WTC11 (cell line): ENCODE results near the gene EFCC1. TPM values are rescaled to one million over a fixed set of nuclear protein-coding genes. Genes with fewer than 3 reads are reported as not detected.

Experiments
- ATAC-seq: fragments of 200-7000 bp; cut with Tn5 transposase; 2 replicates; pipeline ENCODE4 v1.10.0; 2021; ENCODE audit warnings: mild to moderate bottlenecking, moderate library complexity
- CTCF ChIA-PET: fragments of 300-600 bp; sonication (Branson Sonifier 250); formaldehyde crosslinking; loops from one replicate; lab custom pipeline; 2021; ENCODE audit warnings: antibody characterized with exemption; lab: Charles Lee
- POLR2A ChIA-PET: fragments of 350-600 bp; sonication (Branson Sonifier 250); formaldehyde crosslinking; loops from one replicate; lab custom pipeline; 2021; ENCODE audit warnings: antibody characterized with exemption; lab: Charles Lee
- DNase-seq: peaks from one replicate; pipeline ENCODE4 v3.0.0; 2021; ENCODE audit warnings: low spot score
- H3K27ac Mint-ChIP-seq: 2 replicates; pipeline ENCODE4 v1.8.0; 2021; ENCODE audit warnings: mixed read lengths
- H3K27me3 Mint-ChIP-seq: 2 replicates; pipeline ENCODE4 v1.8.0; 2021; ENCODE audit warnings: low read depth, mild to moderate bottlenecking, moderate library complexity, mixed read lengths
- H3K36me3 Mint-ChIP-seq: 2 replicates; pipeline ENCODE4 v1.8.0; 2021; ENCODE audit warnings: mixed read lengths
- H3K4me1 Mint-ChIP-seq: 2 replicates; pipeline ENCODE4 v1.8.0; 2022; ENCODE audit warnings: mixed read lengths
- H3K4me3 Mint-ChIP-seq: 2 replicates; pipeline ENCODE4 v1.8.0; 2021; ENCODE audit warnings: mild to moderate bottlenecking, moderate library complexity, mixed read lengths
- H3K9me3 Mint-ChIP-seq: 2 replicates; pipeline ENCODE4 v1.8.0; 2021; ENCODE audit warnings: mixed read lengths
- AR ChIP-seq: fragments of 250-450 bp; sonication (Bioruptor Pico); IDR thresholded peaks from 2 replicates; pipeline ENCODE4 v1.9.0; 2021; ENCODE audit warnings: mild to moderate bottlenecking
- ATF1 ChIP-seq: sonication (generic); formaldehyde crosslinking; IDR thresholded peaks from 2 replicates; pipeline ENCODE4 v1.8.1; 2023; ENCODE audit warnings: mild to moderate bottlenecking, moderate library complexity, missing genetic modification reagents
- CBFB ChIP-seq: sonication (generic); formaldehyde crosslinking; IDR thresholded peaks from 2 replicates; pipeline ENCODE4 v1.8.1; 2022; ENCODE audit warnings: mild to moderate bottlenecking, low read depth, missing genetic modification reagents
- CREM ChIP-seq: sonication (generic); formaldehyde crosslinking; IDR thresholded peaks from 2 replicates; pipeline ENCODE4 v1.8.1; 2022; ENCODE audit warnings: mild to moderate bottlenecking, missing genetic modification reagents, moderate library complexity
- CTCF ChIP-seq: fragments of 200-600 bp; IDR thresholded peaks from 2 replicates; pipeline ENCODE4 v1.8.0; 2022; ENCODE audit warnings: antibody characterized with exemption
- E2F5 ChIP-seq: sonication (generic); formaldehyde crosslinking; IDR thresholded peaks from 2 replicates; pipeline ENCODE4 v1.8.1; 2022; ENCODE audit warnings: mild to moderate bottlenecking, moderate library complexity, missing genetic modification reagents
- FOXP4 ChIP-seq: sonication (generic); formaldehyde crosslinking; IDR thresholded peaks from 2 replicates; pipeline ENCODE4 v1.8.0; 2022; ENCODE audit warnings: mild to moderate bottlenecking, missing genetic modification reagents
- GABPB1 ChIP-seq: sonication (generic); formaldehyde crosslinking; IDR thresholded peaks from 2 replicates; pipeline ENCODE4 v1.8.1; 2023; ENCODE audit warnings: mild to moderate bottlenecking, missing genetic modification reagents
- GTF2I ChIP-seq: fragments of 250-450 bp; sonication (Bioruptor Pico); conservative IDR thresholded peaks from 2 replicates; pipeline ENCODE4 v1.4.0; 2021; ENCODE audit warnings: mild to moderate bottlenecking
- KAT7 ChIP-seq: sonication (generic); formaldehyde crosslinking; IDR thresholded peaks from 2 replicates; pipeline ENCODE4 v1.8.1; 2023; ENCODE audit warnings: missing genetic modification reagents, mild to moderate bottlenecking, borderline replicate concordance
- NFYB ChIP-seq: sonication (generic); formaldehyde crosslinking; conservative IDR thresholded peaks from 2 replicates; pipeline ENCODE4 v1.8.0; 2022; ENCODE audit warnings: low read depth, missing genetic modification reagents
- NR3C1 ChIP-seq: sonication (generic); formaldehyde crosslinking; conservative IDR thresholded peaks from 2 replicates; pipeline ENCODE4 v1.8.1; 2023; ENCODE audit warnings: low read depth, mild to moderate bottlenecking, missing genetic modification reagents
- PREB ChIP-seq: sonication (generic); formaldehyde crosslinking; IDR thresholded peaks from 2 replicates; pipeline ENCODE4 v1.8.1; 2022; ENCODE audit warnings: mild to moderate bottlenecking, missing genetic modification reagents, moderate library complexity, borderline replicate concordance
- RELA ChIP-seq: sonication (generic); formaldehyde crosslinking; IDR thresholded peaks from 2 replicates; pipeline ENCODE4 v1.8.1; 2022; ENCODE audit warnings: missing genetic modification reagents, mild to moderate bottlenecking, borderline replicate concordance
- SMAD3 ChIP-seq: sonication (generic); formaldehyde crosslinking; IDR thresholded peaks from 2 replicates; pipeline ENCODE4 v1.8.0; 2022; ENCODE audit warnings: missing genetic modification reagents, mild to moderate bottlenecking, borderline replicate concordance
- SP1 ChIP-seq: sonication (generic); formaldehyde crosslinking; conservative IDR thresholded peaks from 2 replicates; pipeline ENCODE4 v1.8.1; 2022; ENCODE audit warnings: missing genetic modification reagents
- STAT6 ChIP-seq: sonication (generic); formaldehyde crosslinking; conservative IDR thresholded peaks from 2 replicates; pipeline ENCODE4 v1.8.1; 2023; ENCODE audit warnings: mild to moderate bottlenecking, low read depth, missing genetic modification reagents, moderate library complexity
- TEAD1 ChIP-seq: sonication (generic); formaldehyde crosslinking; IDR thresholded peaks from 2 replicates; pipeline ENCODE4 v1.8.0; 2022; ENCODE audit warnings: mild to moderate bottlenecking, missing genetic modification reagents
- TP53 ChIP-seq: sonication (generic); formaldehyde crosslinking; IDR thresholded peaks from 2 replicates; pipeline ENCODE4 v1.8.1; 2023; ENCODE audit warnings: mild to moderate bottlenecking, missing genetic modification reagents
- ZMAT4 ChIP-seq: fragments of 250-450 bp; sonication (Bioruptor Pico); IDR thresholded peaks from 2 replicates; pipeline ENCODE4 v1.9.0; 2021; ENCODE audit warnings: mild to moderate bottlenecking
- ZNF121 ChIP-seq: sonication (generic); formaldehyde crosslinking; IDR thresholded peaks from 2 replicates; pipeline ENCODE4 v1.8.0; 2023; ENCODE audit warnings: missing genetic modification reagents
- ZNF138 ChIP-seq: sonication (generic); formaldehyde crosslinking; conservative IDR thresholded peaks from 2 replicates; pipeline ENCODE4 v1.8.1; 2022; ENCODE audit warnings: mild to moderate bottlenecking, moderate library complexity, missing genetic modification reagents
- ZNF219 ChIP-seq: sonication (generic); formaldehyde crosslinking; IDR thresholded peaks from 2 replicates; pipeline ENCODE4 v1.8.0; 2023; ENCODE audit warnings: missing genetic modification reagents, mild to moderate bottlenecking, borderline replicate concordance
- ZNF671 ChIP-seq: fragments of 250-450 bp; sonication (Bioruptor Pico); IDR thresholded peaks from 2 replicates; pipeline ENCODE4 v1.8.0; 2021; ENCODE audit warnings: mild to moderate bottlenecking
- total RNA-seq: library from RNA; stranded (reverse); gene quantifications from 3 replicates; pipeline ENCODE4 v1.2.3, GENCODE V29; 2021

EFCC1 gene
- total RNA-seq, 1 experiment from 2014 or later: 0.31 TPM

- TF ChIP-seq E2F5 (CRISPR knock-in tag) (no peak), TP53 (peak; percentile 63; the same call in 1 of the 2 replicates), CTCF (no peak), ZNF121 (CRISPR knock-in tag) (no peak), SMAD3 (CRISPR knock-in tag) (no peak), TEAD1 (no peak), ZMAT4 (CRISPR knock-in tag) (no peak), GABPB1 (CRISPR knock-in tag) (peak; percentile 94), SP1 (CRISPR knock-in tag) (0 out of 2 replicates have a peak, but pooled peaks have one; percentile 33), KAT7 (CRISPR knock-in tag) (0 out of 2 replicates have a peak, but pooled peaks have one; percentile 38), ZNF671 (CRISPR knock-in tag) (no peak), ATF1 (no peak), NFYB (CRISPR knock-in tag) (no peak), RELA (CRISPR knock-in tag) (no peak), GTF2I (CRISPR knock-in tag) (no peak), STAT6 (CRISPR knock-in tag) (no peak)
Observed at GRCh38 chr3:129003578-129004112, 2.5 kb downstream of the EFCC1 start (continued).

GRCh38 chr3:129004639-129005295, 3.7 kb downstream of the EFCC1 start:
- CTCF ChIA-PET: interaction anchor here (1.1 to 1.3 kb wide), 4 partner anchors 12 to 49 kb away, joined by 3 to 8 read pairs (median 4); no protein-coding TSS in a partner anchor
- Mint-ChIP-seq H3K4me3 (no peak overlapping the region), H3K27ac (no peak overlapping the region), H3K9me3 (no peaks in the 10 kb centered on the region), H3K4me1 (peaks cover 17% of the 10 kb centered on the region), H3K36me3 (no peaks in the 10 kb centered on the region), H3K27me3 (peaks cover 86% of the 10 kb centered on the region)
- ATAC-seq (no peak), DNase-seq (no peak)
- POLR2A ChIA-PET: no interaction called here
- no peak for TF ChIP-seq CREM
- no peak for TF ChIP-seq FOXP4 (CRISPR knock-in tag)
- TF ChIP-seq ZNF138 (CRISPR knock-in tag): no peak
- TF ChIP-seq AR (CRISPR knock-in tag): no peak
- TF ChIP-seq CBFB: no peak
- TF ChIP-seq NR3C1: no peak
- TF ChIP-seq PREB: no peak
- no peak for TF ChIP-seq ZNF219 (CRISPR knock-in tag)
